Left lung (tissue), 10 donors: ENCODE data around the gene IL17F. TPM values are rescaled to one million over a fixed set of nuclear protein-coding genes. Genes with fewer than 3 reads are reported as not detected.

Experiments used
- ATAC-seq: fragments of 200-7000 bp; cut with Tn5 transposase; one replicate; pipeline ENCODE4 v1.9.1; 2020; ENCODE audit warnings: moderate library complexity
- DNase-seq, 4 donors: peaks; one replicate each; pipeline ENCODE4 v3.0.0-alpha.2; 2013 to 2020
- H3K27ac ChIP-seq, 2 donors: fragments of 200-600 bp; sonication (generic) in 1 of 2; one replicate each; pipeline versions ENCODE4 v1.5.0 to v1.8.0; 2020 to 2021
- H3K27me3 ChIP-seq, 2 donors: fragments of 200-600 bp; sonication (generic) in 1 of 2; one replicate each; pipeline versions ENCODE4 v1.5.0 to v1.8.0; 2020 to 2021
- H3K36me3 ChIP-seq, 2 donors: fragments of 200-600 bp; sonication (generic) in 1 of 2; one replicate each; pipeline versions ENCODE4 v1.5.0 to v1.8.0; 2020 to 2021
- H3K4me1 ChIP-seq, 2 donors: fragments of 200-600 bp; one replicate each; pipeline ENCODE4 v1.8.0; 2021
- H3K4me3 ChIP-seq, 2 donors: fragments of 200-600 bp; sonication (generic) in 1 of 2; one replicate each; pipeline versions ENCODE4 v1.5.0 to v1.8.0; 2020 to 2021; ENCODE audit warnings: mild to moderate bottlenecking in 1 of 2
- H3K9me3 ChIP-seq, 2 donors: fragments of 200-600 bp; sonication (generic) in 1 of 2; one replicate each; pipeline versions ENCODE4 v1.5.0 to v1.8.0; 2020 to 2021
- intact Hi-C, 2 donors: fragments of 100-400 bp; cut with DNase I; formaldehyde crosslinking; loops; one replicate each; pipeline versions ENCODE4 v1.11.2 to v1.14.2; 2022
- polyA plus RNA-seq, 6 donors: library from polyadenylated mRNA; unstranded; fragments of 120-200 nt; gene quantifications; one replicate each; pipeline ENCODE4 v1.2.1, GENCODE V29; 2013; ENCODE audit not compliant: insufficient read length in 6 of 6
- total RNA-seq, 2 donors: library from RNA; stranded (reverse); fragmentation: NEBNext Ultra II Directional; extraction: Animal tissue kit (Norgen Biotek cat#: 25700); gene quantifications; one replicate each; pipeline ENCODE4 v1.2.1, GENCODE V29; 2021
- TF ChIP-seq, protein P1 (sequence below), 2 donors: fragments of 200-600 bp; sonication (generic) in 1 of 2; IDR thresholded peaks; one replicate each; pipeline versions ENCODE4 v1.5.0 to v1.8.0; 2021; ENCODE audit warnings: antibody characterized with exemption in 2 of 2
- donor health status: DM: no; HTN: yes; CAD: no.
- donor health status: DM: no; HTN: no; CAD: no.

IL17F gene
- total and polyA plus RNA-seq, 8 donors: not detected

DNA sequence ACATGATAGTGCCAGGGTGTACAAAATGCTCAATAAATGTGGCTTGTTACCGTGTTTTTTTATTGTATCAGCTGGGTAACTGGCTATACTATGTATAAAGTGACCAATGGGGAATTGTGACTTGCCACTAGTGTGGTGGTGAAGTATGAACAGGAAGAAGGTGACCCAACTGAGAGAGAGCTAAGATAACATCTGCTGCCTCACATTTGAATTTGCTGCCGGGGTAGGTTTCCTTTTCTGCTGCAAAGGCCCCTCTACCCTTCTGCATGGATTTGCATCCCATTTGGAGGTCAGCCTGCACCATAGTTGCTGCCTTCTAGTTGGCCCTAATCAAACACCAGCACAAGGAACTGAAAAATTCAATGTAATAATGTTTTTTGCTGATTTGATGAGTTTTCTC, 34.1 kb downstream of the IL17F start:
- intact Hi-C loops: no loop called here
- H3K36me3 ChIP-seq: no peaks in the 10 kb centered on the region

DNA sequence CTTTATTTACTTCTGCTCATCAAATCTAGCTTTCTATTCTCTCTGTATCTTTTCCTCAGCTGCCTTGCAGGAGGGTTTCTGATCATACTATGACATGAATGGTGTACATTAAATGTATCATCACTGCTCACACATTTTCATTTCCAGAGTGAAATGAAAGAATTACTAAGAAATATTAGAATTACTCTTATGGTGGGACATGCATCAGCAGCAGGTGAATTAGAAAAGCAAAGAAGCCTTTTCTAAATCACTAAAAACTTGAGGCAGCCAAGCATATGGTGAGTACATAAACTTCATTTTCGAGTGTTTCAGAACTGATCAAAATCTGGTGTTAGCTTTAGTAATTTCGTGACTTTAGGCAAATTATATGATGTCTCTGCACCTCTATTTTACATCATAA, 34.5 kb downstream of the IL17F start:
- H3K4me1 ChIP-seq: no peaks in the 10 kb centered on the region
- ATAC-seq: no peak
- no peak overlapping the region for H3K4me3 ChIP-seq
- H3K27me3 ChIP-seq: no peaks in the 10 kb centered on the region
- H3K27ac ChIP-seq: no peak overlapping the region
- no peaks in the 10 kb centered on the region for H3K36me3 ChIP-seq
- no peaks in the 10 kb centered on the region for H3K9me3 ChIP-seq
- no peak for DNase-seq
- TF ChIP-seq, protein P1, sequence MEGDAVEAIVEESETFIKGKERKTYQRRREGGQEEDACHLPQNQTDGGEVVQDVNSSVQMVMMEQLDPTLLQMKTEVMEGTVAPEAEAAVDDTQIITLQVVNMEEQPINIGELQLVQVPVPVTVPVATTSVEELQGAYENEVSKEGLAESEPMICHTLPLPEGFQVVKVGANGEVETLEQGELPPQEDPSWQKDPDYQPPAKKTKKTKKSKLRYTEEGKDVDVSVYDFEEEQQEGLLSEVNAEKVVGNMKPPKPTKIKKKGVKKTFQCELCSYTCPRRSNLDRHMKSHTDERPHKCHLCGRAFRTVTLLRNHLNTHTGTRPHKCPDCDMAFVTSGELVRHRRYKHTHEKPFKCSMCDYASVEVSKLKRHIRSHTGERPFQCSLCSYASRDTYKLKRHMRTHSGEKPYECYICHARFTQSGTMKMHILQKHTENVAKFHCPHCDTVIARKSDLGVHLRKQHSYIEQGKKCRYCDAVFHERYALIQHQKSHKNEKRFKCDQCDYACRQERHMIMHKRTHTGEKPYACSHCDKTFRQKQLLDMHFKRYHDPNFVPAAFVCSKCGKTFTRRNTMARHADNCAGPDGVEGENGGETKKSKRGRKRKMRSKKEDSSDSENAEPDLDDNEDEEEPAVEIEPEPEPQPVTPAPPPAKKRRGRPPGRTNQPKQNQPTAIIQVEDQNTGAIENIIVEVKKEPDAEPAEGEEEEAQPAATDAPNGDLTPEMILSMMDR (IDR thresholded peaks at IDR 0.05): no peak
- intact Hi-C loops: no loop called here

More for the DNA sequence above, 34.1 kb downstream of the IL17F start:
- DNase-seq: no peak
- Histone ChIP-seq H3K27ac (no peak overlapping the region), H3K4me3 (no peak overlapping the region), H3K9me3 (no peaks in the 10 kb centered on the region), H3K4me1 (no peaks in the 10 kb centered on the region), H3K27me3 (no peaks in the 10 kb centered on the region)
- ATAC-seq: no peak
- TF ChIP-seq, protein P1 (IDR thresholded peaks at IDR 0.05): no peak

DNA sequence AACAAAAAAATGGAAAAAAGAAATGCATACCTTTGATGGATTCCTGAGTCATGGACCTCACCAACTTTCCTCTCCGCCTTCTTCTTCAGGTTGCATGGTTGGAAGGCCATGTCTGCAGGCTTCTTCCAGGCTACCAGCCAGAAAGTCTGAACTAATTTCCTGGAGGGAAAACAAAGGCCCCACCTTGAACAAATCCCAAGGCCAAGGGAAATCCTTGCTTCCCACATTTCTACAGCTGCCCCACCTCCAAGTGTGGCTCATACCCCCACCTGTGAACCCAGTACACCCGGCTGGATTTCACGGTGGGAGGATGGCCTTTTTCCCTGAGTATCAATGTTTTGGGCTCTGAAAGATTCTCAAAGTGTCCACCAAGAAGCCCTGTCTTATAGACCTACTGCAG, 35.7 kb downstream of the IL17F start:
- H3K27ac ChIP-seq: no peak overlapping the region
- intact Hi-C loops: no loop called here

DNA sequence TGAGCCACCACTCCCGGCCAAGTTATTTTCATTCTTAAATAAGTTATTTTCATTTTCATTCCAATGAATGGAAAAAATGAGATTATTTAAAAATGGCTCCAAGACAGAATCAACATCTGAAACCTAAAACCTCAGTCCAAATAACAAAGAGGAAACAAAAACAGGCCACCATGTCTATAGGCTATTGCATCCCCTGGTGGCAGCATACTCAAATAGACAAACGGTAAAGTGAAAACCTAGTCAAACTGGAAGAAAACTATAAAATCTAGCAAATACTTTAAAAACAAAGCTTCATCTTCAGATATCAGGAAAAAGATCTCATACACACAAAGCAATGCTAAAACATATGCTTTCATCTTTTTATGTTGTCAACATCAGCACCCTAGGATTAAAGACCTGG, 37.2 kb downstream of the IL17F start:
- DNase-seq (no peak), ATAC-seq (no peak)
- Histone ChIP-seq H3K36me3 (no peaks in the 10 kb centered on the region), H3K4me1 (no peaks in the 10 kb centered on the region), H3K9me3 (peaks cover 0 to under 1% of the 10 kb centered on the region in 2 donors), H3K27ac (no peak overlapping the region), H3K27me3 (no peaks in the 10 kb centered on the region), H3K4me3 (no peak overlapping the region)
- intact Hi-C loops: no loop called here
- TF ChIP-seq, protein P1 (IDR thresholded peaks at IDR 0.05): no peak

More for the DNA sequence above, 35.7 kb downstream of the IL17F start:
- Histone ChIP-seq H3K9me3 (no peaks in the 10 kb centered on the region), H3K4me1 (no peaks in the 10 kb centered on the region), H3K4me3 (no peak overlapping the region), H3K27me3 (no peaks in the 10 kb centered on the region), H3K36me3 (no peaks in the 10 kb centered on the region)
- no peak for ATAC-seq
- DNase-seq: no peak
- TF ChIP-seq, protein P1 (IDR thresholded peaks at IDR 0.05): no peak

DNA sequence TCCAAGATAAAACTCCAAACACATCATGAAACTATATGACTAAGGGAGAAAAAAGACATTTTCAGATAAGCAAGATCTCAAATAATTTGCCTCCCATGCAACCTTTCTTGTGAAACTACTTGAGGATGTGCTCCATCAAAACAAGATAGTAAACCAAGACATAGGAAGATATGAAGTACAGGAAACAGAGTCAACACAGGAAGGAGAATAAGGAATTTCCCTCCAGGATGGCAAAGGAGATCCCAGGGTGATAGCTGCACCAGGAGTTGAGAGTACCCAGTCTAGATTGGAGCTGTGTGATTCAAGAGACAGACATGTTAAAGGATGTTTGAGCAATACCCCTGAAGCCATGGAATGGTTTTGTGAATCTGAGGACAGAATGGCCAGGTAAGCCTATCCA, 42.8 kb downstream of the IL17F start:
- H3K4me1 ChIP-seq: no peaks in the 10 kb centered on the region
- no peak overlapping the region for H3K4me3 ChIP-seq
- TF ChIP-seq, protein P1 (IDR thresholded peaks at IDR 0.05): no peak
- H3K27me3 ChIP-seq: no peaks in the 10 kb centered on the region
- ATAC-seq (no peak), DNase-seq (no peak)
- H3K9me3 ChIP-seq: peaks cover 0 to 29% of the 10 kb centered on the region in 2 donors
- no peaks in the 10 kb centered on the region for H3K36me3 ChIP-seq
- intact Hi-C loops: no loop called here
- H3K27ac ChIP-seq: no peak overlapping the region
